ENCODE measurements around the gene SPSB3. TPM values are rescaled to one million over a fixed set of nuclear protein-coding genes. Genes with fewer than 3 reads are reported as not detected.

Gene SPSB3
- total RNA-seq, 1 donor from 2014 or later, result 51.2 TPM

- Mint-ChIP-seq H3K9me3 (no peaks in the 10 kb centered on the region), H3K27me3 (no peaks in the 10 kb centered on the region), H3K4me1 (ENCODE audit: unreplicated experiment) (peaks cover 14% of the 10 kb centered on the region), H3K27ac (peak overlapping the region; percentile 95), H3K4me3 (peak overlapping the region; percentile 94), H3K36me3 (peaks cover 3% of the 10 kb centered on the region)
- DNase-seq (ENCODE audit: extremely low spot score, unreplicated experiment), result no peak
- no peak for TF ChIP-seq CTCF (conservative IDR thresholded peaks at IDR 0.05)
These were observed 1.7 kb downstream of the SPSB3 start for GRCh38 chr16:1780677-1781072.

GRCh38 chr16:1779741-1780676 is 2.4 kb downstream of the SPSB3 start:
- DNase-seq (ENCODE audit: extremely low spot score, unreplicated experiment), result no peak
- Mint-ChIP-seq H3K27ac (peak overlapping the region; percentile 43), H3K27me3 (no peaks in the 10 kb centered on the region), H3K36me3 (peaks cover 3% of the 10 kb centered on the region), H3K9me3 (no peaks in the 10 kb centered on the region), H3K4me3 (peak overlapping the region; percentile 94), H3K4me1 (ENCODE audit: unreplicated experiment) (peaks cover 14% of the 10 kb centered on the region)
- TF ChIP-seq CTCF (conservative IDR thresholded peaks at IDR 0.05), result no peak

GRCh38 chr16:1779234-1779701 is 3.1 kb downstream of the SPSB3 start:
- no peak for TF ChIP-seq CTCF (conservative IDR thresholded peaks at IDR 0.05)
- Mint-ChIP-seq H3K9me3 (no peaks in the 10 kb centered on the region), H3K27me3 (no peaks in the 10 kb centered on the region), H3K27ac (peak overlapping the region; percentile 67), H3K36me3 (peaks cover 3% of the 10 kb centered on the region), H3K4me1 (ENCODE audit: unreplicated experiment) (peaks cover 14% of the 10 kb centered on the region), H3K4me3 (peak overlapping the region; percentile 44)
- no peak for DNase-seq (ENCODE audit: extremely low spot score, unreplicated experiment)

- no peak for DNase-seq (ENCODE audit: extremely low spot score, unreplicated experiment)
- Mint-ChIP-seq H3K4me3 (peak overlapping the region; percentile 44), H3K4me1 (ENCODE audit: unreplicated experiment) (peaks cover 14% of the 10 kb centered on the region), H3K9me3 (no peaks in the 10 kb centered on the region), H3K36me3 (peaks cover 3% of the 10 kb centered on the region), H3K27me3 (no peaks in the 10 kb centered on the region), H3K27ac (peak overlapping the region; percentile 67)
- TF ChIP-seq CTCF (conservative IDR thresholded peaks at IDR 0.05), result no peak
These were observed 3.9 kb downstream of the SPSB3 start for GRCh38 chr16:1778200-1779179.

GRCh38 chr16:1777375-1778199 is 4.8 kb downstream of the SPSB3 start:
- no peak for TF ChIP-seq CTCF (conservative IDR thresholded peaks at IDR 0.05)
- Mint-ChIP-seq H3K9me3 (no peaks in the 10 kb centered on the region), H3K4me3 (peak overlapping the region; percentile 25), H3K4me1 (ENCODE audit: unreplicated experiment) (peaks cover 10% of the 10 kb centered on the region), H3K27ac (no peak overlapping the region), H3K27me3 (no peaks in the 10 kb centered on the region), H3K36me3 (no peaks in the 10 kb centered on the region)
- DNase-seq (ENCODE audit: extremely low spot score, unreplicated experiment), result no peak
